HEK293 (cell line): ENCODE measurements around the gene CYP2R1.

Experiments
- CTCF ChIA-PET: fragments of 350-600 bp; formaldehyde crosslinking; extraction: SDS; loops from one replicate; lab custom pipeline; 2021; ENCODE audit warnings: antibody characterized with exemption; lab: Yijun Ruan, JAX
- POLR2A ChIA-PET: fragments of 300-600 bp; formaldehyde crosslinking; extraction: SDS; loops from one replicate; lab custom pipeline; 2020; ENCODE audit warnings: antibody characterized with exemption, inconsistent platforms; lab: Yijun Ruan, JAX
- H3K27ac ChIP-seq: fragments of 200-500 bp; sonication (Bioruptor generic); 2 replicates; pipeline ENCODE4 v1.5.1; 2014; ENCODE audit warnings: low read depth, low read length, control low read depth, inconsistent platforms; ENCODE audit errors: extremely low read depth
- H3K36me3 ChIP-seq, 2 experiments: fragments of 200-500 bp in 1 of 2; sonication (Bioruptor generic) in 1 of 2; 1 replicate in 1 of 2; 2 replicates in 1 of 2; pipeline ENCODE4 v1.5.1; 2014 to 2017; ENCODE audit warnings: inconsistent platforms in 2 of 2, low read length in 2 of 2; ENCODE audit not compliant: control insufficient read depth in 2 of 2, insufficient read depth in 1 of 2
- H3K4me1 ChIP-seq: fragments of 200-500 bp; sonication (Bioruptor generic); 2 replicates; pipeline ENCODE4 v1.5.1; 2014; ENCODE audit warnings: mild to moderate bottlenecking, low read length, inconsistent platforms; ENCODE audit not compliant: control insufficient read depth, insufficient read depth
- H3K4me3 ChIP-seq: 2 replicates; pipeline ENCODE4 v1.5.1; 2011; ENCODE audit warnings: low read depth, mild to moderate bottlenecking, control low read depth, low read length, moderate library complexity
- H3K9me3 ChIP-seq: fragments of 200-500 bp; sonication (Bioruptor generic); 2 replicates; pipeline ENCODE4 v1.5.1; 2014; ENCODE audit warnings: low read depth, low read length, inconsistent platforms; ENCODE audit not compliant: control insufficient read depth, insufficient read depth
- HOXC10 ChIP-seq: sonication (generic); formaldehyde crosslinking; IDR thresholded peaks from 2 replicates; pipeline ENCODE4 v1.8.1; 2023; ENCODE audit warnings: mild to moderate bottlenecking, missing genetic modification reagents
- PBX3 ChIP-seq: sonication (generic); formaldehyde crosslinking; IDR thresholded peaks from 2 replicates; pipeline ENCODE4 v1.8.1; 2022; ENCODE audit warnings: mild to moderate bottlenecking, moderate library complexity, missing genetic modification reagents
- PRDM6 ChIP-seq: fragments of 450-650 bp; formaldehyde crosslinking; IDR thresholded peaks from 2 replicates; pipeline ENCODE4 v1.5.1; 2017; ENCODE audit warnings: missing biosample characterization, missing genetic modification characterization
- REST ChIP-seq: fragments of 450-650 bp; formaldehyde crosslinking; IDR thresholded peaks from 2 replicates; pipeline ENCODE4 v1.5.1; 2016; ENCODE audit warnings: missing biosample characterization, missing genetic modification characterization
- YY2 ChIP-seq: fragments of 450-650 bp; formaldehyde crosslinking; IDR thresholded peaks from 2 replicates; pipeline ENCODE4 v1.5.1; 2016; ENCODE audit warnings: missing biosample characterization, missing genetic modification characterization
- ZBTB11 ChIP-seq: fragments of 450-650 bp; formaldehyde crosslinking; conservative IDR thresholded peaks from 2 replicates; pipeline ENCODE4 v1.5.1; 2016; ENCODE audit warnings: low read depth, missing biosample characterization, missing genetic modification characterization
- ZNF274 ChIP-seq, 2 experiments: fragments of 200-500 bp in 1 of 2; fragments of 450-650 bp in 1 of 2; sonication (Bioruptor generic) in 1 of 2; formaldehyde crosslinking in 1 of 2; IDR thresholded peaks; 2 replicates each; pipeline versions ENCODE4 v1.5.1 to v1.6.1; 2014 to 2016; ENCODE audit warnings: borderline replicate concordance in 1 of 2, inconsistent platforms in 1 of 2, low read length in 1 of 2, missing biosample characterization in 1 of 2, missing genetic modification characterization in 1 of 2
- ZNF433 ChIP-seq: fragments of 450-650 bp; formaldehyde crosslinking; IDR thresholded peaks from 2 replicates; pipeline ENCODE4 v1.5.1; 2016; ENCODE audit warnings: missing biosample characterization, missing genetic modification characterization, low read depth
- ZNF513 ChIP-seq: fragments of 450-650 bp; IDR thresholded peaks from 2 replicates; pipeline ENCODE4 v1.5.1; 2018; ENCODE audit warnings: missing biosample characterization, missing genetic modification characterization
- ZNF624 ChIP-seq: fragments of 450-650 bp; formaldehyde crosslinking; IDR thresholded peaks from 2 replicates; pipeline ENCODE4 v1.5.1; 2017; ENCODE audit warnings: missing biosample characterization, missing genetic modification characterization
- ZNF626 ChIP-seq: fragments of 450-650 bp; sonication (Bioruptor Pico); formaldehyde crosslinking; IDR thresholded peaks from 2 replicates; pipeline ENCODE4 v1.5.1; 2018; ENCODE audit warnings: missing biosample characterization, missing genetic modification characterization, inconsistent platforms
- ZNF670 ChIP-seq: fragments of 450-650 bp; formaldehyde crosslinking; IDR thresholded peaks from 2 replicates; pipeline ENCODE4 v1.5.1; 2016; ENCODE audit warnings: missing biosample characterization, missing genetic modification characterization, low read depth
- ZSCAN16 ChIP-seq: fragments of 450-650 bp; formaldehyde crosslinking; IDR thresholded peaks from 2 replicates; pipeline ENCODE4 v1.5.1; 2016; ENCODE audit warnings: missing biosample characterization, missing genetic modification characterization
- ZSCAN30 ChIP-seq: fragments of 450-650 bp; IDR thresholded peaks from 2 replicates; pipeline ENCODE4 v1.5.1; 2018; ENCODE audit warnings: missing biosample characterization, mild to moderate bottlenecking, missing genetic modification characterization, moderate library complexity

The CYP2R1 gene

GRCh38 chr11:14907411-14908213 lies 15.6 kb upstream of the CYP2R1 start (continued):
- TF ChIP-seq HOXC10 = no peak
- TF ChIP-seq ZNF670 (tag by site-specific recombination) = no peak

- Histone ChIP-seq H3K4me1 (no peaks in the 10 kb centered on the region), H3K4me3 (no peak overlapping the region), H3K27ac (no peak overlapping the region), H3K36me3 (no peaks in the 10 kb centered on the region), H3K9me3 (no peaks in the 10 kb centered on the region)
- TF ChIP-seq ZNF433 (tag by site-specific recombination) (no peak), ZSCAN30 (no peak), PRDM6 (no peak), ZBTB11 (tag by site-specific recombination) (no peak), ZNF274 (IDR thresholded peaks at IDR 0.05; ENCODE audit: low read length) (no peak), ZNF274 (tag by site-specific recombination; IDR thresholded peaks at IDR 0.05; ENCODE audit: borderline replicate concordance) (no peak), ZNF626 (tag by site-specific recombination) (no peak), YY2 (no peak), REST (tag by site-specific recombination) (no peak), PBX3 (CRISPR knock-in tag) (no peak), ZNF513 (no peak), ZNF624 (tag by site-specific recombination) (no peak), ZSCAN16 (tag by site-specific recombination) (no peak)
- ChIA-PET POLR2A (interaction anchor here (1.4 to 2.3 kb wide), 3 partner anchors 15 to 387 kb away, joined by 4 to 12 read pairs (median 7); partner anchors contain the start of genes CALCB, CYP2R1 and PSMA1), CTCF (interaction anchor here (0.5 to 5.6 kb wide), 42 partner anchors 9 to 1028 kb away, joined by 3 to 143 read pairs (median 6); partner anchors contain the start of genes CALCB and CYP2R1)
Measured at GRCh38 chr11:14906993-14907392, 15.0 kb upstream of the CYP2R1 start.
